Stimulated activated CD4-positive, alpha-beta T cell treated with anti-CD3 and anti-CD28 coated beads, TNF-alpha, amount 100 ng/mL, for 1 hour (primary cell): ENCODE results near the gene MPRIP.

ENCODE experiments used
- DNase-seq, 3 donors: peaks; one replicate each; pipeline ENCODE4 v3.0.0-alpha.2; 2020; ENCODE audit warnings: low read depth in 3 of 3, low spot score in 1 of 3

Gene MPRIP

DNA sequence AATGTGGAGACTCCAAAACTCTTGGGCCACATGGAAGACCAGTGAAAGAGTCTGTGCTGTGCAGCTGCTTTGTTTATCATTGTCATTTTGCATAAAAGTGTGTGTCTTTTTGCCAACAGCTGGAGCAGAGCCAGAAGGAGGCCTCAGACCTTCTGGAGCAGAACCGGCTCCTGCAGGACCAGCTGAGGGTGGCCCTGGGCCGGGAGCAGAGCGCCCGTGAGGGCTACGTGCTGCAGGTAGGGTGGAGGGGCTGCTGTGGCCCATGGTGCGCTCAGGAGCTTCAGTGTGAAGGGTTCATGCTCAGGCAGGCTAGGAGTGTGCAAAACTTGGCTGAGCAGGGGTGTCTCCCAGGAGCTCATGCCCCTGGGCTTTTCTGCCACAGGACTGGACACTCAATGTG lies 118.9 kb downstream of the MPRIP start:
- DNase-seq, result no peak

DNA sequence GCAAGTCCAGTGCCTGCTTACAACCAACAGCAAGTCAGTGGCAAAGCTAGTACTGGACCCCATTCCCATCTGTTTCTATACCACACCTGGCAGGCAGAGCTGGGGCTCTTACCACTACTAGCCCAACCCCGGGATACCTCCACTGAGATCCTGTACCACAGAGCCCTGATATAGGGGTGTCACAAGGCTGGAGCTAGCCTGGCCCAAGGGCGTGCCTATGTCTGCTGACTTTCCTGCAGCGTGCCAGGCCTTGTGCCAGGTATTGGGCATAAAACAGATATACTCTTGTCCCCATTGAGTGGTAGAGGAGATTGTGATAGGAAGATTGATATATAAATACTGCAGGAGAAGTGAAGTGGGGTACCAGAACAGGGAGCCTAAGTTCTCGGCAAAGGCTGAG lies 119.5 kb downstream of the MPRIP start:
- DNase-seq, result no peak

DNA sequence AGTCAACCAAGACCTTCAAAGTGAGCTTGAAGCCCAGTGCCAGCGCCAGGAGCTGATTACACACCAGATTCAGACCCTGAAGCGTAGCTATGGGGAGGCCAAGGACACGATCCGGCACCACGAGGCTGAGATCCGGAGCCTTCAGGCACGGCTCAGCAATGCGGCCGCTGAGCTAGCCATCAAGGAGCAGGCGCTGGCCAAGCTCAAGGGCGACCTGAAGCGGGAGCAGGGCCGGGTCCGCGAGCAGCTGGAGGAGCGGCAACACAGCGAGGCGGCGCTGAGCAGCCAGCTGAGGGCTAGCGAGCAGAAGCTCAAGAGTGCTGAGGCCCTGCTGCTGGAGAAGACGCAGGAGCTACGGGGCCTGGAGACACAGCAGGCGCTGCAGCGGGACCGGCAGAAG lies 121.9 kb downstream of the MPRIP start:
- DNase-seq, result no peak

DNA sequence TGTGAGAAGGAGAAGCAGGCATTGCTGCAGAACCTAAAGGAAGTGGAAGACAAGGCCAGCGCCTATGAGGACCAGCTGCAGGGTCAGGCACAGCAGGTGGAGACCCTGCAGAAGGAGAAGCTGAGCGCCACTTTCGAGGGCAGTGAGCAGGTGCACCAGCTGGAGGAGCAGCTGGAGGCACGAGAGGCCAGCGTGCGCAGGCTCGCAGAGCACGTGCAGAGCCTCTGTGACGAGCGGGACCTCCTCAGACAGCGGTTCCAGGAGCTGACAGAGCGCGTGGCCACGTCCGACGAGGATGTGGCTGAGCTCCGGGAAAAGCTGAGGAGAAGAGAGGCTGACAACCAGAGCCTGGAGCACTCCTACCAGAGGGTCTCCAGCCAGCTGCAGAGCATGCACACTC lies 122.4 kb downstream of the MPRIP start:
- no peak for DNase-seq

DNA sequence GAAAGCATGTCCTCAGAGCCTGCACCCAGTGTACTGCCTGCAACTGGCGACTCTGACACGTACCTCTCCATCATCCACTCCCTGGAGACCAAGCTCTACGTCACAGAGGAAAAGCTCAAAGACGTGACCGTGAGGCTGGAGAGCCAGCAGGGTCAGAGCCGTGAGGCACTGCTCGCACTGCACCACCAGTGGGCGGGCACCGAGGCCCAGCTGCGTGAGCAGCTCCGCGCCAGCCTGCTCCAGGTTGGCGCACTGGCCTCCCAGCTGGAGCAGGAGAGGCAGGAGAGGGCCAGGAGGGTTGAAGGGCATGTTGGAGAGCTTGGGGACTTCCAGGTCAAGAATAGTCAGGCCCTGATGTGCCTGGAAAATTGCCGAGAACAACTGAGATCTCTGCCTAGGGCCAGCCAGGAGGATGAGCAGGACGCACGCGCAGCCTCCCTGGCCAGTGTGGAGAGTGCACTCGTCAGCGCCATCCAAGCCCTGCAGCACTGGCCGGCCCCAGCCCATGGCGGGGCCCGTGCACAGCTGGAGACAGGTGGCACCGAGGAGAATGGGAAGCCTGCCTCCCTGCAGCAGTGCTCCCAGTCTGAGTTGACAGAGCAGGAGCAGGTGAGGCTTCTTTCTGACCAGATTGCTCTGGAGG lies 123.5 kb downstream of the MPRIP start:
- DNase-seq, result no peak

DNA sequence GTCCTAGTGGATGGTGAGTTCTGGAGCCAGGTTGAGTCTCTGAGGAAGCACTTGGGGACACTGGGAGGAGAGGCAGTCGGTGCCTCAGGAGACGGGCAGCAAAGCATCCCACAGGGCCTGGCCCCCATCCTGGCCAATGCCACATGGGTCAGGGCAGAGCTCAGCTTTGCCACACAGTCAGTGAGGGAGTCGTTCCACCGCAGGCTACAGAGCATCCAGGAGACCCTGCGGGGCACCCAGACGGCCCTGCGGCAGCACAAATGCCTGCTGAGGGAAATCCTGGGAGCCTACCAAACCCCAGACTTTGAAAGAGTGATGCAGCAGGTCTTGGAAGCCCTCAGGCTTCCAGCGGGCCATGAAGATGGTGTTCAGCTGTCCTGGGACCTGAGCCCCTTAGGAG lies 124.2 kb downstream of the MPRIP start:
- DNase-seq, result no peak

DNA sequence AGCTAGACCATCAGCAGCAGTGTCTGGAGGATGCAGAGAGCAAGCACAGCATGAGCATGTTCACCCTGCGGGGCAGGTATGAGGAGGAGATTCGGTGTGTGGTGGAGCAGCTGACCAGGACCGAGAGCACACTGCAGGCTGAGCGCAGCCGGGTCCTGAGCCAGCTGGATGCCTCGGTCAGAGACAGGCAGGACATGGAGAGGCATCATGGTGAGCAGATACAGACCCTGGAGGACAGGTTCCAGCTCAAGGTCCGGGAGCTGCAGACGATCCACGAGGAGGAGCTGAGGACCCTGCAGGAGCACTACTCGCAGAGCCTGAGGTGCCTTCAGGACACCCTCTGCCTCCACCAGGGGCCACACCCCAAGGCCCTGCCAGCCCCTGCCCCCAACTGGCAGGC lies 125.1 kb downstream of the MPRIP start:
- DNase-seq, result no peak

DNA sequence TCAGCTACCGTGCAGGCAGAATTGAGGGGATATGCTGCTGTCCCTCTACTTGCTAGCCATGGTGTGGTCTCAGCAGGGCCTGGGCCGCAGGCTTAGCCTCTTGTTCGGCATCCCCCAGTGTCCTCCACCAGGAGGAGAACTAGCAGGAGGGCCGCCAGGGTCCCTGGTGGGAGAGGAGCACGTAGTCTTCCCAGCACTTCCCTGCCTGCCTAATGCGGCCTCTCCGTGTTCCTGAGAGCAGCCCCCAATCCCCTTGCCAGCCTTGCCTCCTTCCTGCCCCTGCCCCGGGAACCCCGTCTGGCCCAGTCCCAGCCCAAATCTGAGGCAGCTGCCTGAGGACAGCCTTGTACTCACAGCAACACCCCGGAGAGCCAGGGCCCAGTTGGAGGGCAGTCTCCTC lies 125.7 kb downstream of the MPRIP start:
- DNase-seq, result no peak

DNA sequence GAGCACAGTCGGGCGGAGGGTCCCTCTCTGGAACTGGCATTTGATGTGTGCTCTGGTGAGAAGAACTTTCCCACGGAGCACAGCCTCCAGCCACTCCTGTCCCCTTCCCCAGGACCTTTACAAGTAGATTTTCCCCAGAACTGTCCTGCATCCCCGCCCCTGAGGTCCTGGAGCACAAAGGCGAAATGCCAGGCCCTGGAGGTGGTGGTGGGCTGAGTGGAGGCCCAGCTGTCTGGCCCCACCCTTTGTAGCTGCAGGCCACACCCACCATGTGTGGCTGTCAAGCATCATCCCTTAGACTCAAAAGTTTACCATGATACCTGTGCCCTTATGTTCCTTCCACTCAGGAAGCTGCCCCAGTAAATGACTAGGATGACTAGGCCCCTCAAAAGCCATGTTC lies 126.1 kb downstream of the MPRIP start:
- no peak for DNase-seq

DNA sequence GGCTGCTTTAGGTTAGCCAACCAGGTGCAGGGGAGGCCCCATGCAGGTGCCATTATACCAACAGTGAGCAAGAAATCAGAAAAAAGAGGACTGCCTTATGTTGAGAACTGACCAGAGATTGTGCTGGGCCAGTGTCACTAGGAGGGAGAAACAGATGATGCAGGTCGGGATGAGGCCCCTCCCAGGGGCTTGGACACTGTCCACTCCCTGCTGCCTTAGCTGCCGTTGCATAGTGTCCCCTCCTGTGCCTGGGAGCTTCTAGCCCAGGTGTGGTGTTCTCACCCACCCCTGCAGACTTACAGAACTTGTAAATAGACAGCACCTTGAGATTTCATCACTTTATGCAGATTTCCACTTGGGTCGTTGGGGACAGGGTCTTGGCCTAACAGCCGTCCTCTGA lies 127.1 kb downstream of the MPRIP start:
- DNase-seq, result no peak

DNA sequence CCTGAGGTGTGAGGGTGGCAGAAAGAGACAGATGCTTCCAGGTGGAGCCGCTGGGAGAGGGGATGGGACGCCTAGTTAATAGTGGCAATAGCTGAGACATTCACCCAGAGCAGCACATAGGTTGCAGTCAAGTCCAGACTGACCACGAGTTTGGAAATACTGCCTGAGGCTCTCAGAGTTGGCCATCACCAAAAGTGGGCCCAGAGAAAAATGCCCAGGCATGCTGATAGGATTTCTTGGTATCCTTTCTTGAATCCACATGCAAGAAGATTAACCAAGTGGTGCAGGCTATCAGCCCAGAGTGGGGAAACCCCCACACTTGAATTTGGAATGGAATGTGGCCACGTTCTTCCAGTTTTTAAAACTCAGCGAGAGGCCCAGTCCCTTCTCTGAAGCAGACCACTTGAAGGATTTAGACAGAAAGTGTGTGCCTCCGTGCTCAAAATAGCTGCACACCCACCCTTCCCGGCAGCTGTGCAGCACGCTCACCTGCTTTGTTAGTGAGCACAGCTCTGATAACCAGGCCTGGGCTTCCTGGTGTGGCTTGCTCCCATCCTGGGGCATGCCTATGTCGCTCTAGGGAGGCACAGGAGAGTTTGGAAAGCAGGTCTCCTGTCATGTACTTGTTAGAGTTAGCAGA lies 128.2 kb downstream of the MPRIP start:
- DNase-seq, result no peak

DNA sequence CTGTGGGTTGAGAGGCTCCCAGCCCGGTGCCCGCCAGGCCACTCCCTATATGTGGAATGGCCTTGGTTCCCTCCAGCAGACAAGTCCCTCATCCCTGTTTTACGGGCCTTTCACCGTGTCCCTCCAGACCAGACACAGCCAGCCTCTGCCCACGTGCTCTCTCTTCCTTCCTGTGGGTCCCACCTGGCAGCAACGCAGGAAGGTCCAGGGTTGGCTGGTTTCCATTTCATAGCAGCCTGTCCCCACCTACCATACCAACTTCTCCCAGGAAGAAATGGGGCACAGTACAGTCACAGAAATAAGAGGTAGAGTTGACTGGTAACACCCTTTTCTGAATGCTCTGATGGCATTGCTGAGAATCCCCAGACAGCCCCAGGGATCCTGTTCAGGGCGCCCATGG lies 128.9 kb downstream of the MPRIP start:
- no peak for DNase-seq

DNA sequence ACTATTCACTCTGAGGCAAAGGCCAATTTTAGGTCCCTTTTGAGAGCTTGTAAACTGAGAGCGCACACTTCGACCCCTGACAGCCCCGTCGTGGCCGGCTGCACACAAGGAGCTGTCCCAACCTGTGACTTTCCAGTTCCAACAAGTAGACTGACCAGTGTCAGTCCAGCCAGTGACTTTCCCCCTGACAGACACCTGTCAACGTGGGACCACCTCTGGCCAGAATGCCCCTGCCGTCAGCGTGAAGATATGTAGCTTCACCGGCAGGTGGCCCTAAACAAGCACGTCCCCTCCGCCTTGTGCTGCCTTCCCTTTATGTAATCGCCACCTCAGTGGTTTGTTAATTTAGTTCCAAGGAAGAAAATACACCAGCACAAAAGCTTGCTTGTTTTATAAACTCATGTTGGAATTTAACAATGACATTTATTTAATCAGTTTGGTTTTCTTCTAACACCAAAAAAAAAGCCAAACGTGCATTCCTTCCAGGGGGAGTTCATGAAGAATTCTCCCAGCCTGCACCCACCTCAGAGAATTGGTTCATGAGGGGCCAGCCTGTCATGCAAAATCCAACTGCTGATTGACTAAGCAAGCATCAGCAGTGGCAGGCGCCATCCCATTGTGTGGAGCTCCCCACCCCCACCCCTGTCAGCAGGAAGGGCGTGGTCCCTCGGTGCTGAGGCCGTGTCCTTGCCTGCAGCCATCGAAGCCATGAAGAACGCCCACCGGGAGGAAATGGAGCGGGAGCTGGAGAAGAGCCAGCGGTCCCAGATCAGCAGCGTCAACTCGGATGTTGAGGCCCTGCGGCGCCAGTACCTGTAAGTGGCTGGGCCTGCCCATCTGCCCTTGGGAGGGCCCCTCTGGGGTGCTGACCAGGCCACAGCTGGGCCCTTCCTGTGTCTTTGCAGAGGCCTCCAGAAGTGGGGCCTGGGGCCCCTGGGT lies 130.0 kb downstream of the MPRIP start:
- DNase-seq, result no peak

DNA sequence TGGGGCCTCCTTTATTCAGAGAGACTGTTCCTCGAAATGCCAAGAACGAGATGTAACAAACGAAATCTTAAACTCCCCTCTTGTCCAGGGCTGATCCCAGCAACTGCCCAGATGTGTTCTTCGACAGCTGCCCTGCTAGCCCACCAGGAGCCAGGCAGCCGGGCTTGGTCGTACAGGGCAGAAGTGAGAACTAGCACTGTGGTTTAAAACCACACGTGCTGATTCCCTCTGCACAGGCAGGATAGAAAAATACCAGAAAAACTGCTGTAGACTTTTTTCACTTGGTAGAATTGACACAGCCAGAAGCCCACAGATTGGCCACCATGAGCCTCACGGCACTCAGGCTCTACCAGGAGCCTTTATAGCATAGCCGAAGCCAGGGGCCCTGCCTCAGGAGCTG lies 130.7 kb downstream of the MPRIP start:
- DNase-seq, result no peak

DNA sequence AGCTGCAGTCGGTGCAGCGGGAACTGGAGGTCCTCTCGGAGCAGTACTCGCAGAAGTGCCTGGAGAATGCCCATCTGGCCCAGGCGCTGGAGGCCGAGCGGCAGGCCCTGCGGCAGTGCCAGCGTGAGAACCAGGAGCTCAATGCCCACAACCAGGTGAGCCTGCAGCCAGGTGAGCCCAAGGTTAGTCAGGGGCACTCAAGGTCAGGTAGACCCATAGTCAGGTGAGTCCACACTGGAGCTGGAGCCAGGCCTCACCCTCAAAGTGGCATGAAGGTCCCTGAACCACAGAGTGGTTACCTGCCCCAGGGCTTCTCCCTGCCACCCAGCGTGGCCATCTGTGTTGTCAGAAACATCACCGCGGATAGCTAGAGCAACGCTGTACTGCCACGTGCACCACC lies 131.7 kb downstream of the MPRIP start:
- DNase-seq, result no peak

DNA sequence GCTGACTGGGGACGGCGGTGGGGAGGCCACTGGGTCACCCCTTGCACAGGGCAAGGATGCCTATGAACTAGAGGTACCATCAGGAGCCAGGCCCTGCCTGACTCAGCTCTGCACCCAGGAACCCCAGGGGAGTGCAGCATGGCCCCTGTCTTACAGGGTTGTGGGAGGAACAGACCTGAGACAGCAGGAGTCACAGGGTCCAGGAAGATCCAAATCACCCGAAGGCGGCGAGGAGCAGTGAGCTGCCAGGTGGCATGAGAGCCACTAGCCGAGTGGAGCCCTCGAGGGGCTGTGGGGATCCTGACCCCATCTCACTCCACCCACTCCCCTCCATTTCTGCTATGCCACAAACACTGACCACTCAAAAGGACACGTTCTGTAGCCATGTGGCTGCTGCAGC lies 133.1 kb downstream of the MPRIP start:
- no peak for DNase-seq

DNA sequence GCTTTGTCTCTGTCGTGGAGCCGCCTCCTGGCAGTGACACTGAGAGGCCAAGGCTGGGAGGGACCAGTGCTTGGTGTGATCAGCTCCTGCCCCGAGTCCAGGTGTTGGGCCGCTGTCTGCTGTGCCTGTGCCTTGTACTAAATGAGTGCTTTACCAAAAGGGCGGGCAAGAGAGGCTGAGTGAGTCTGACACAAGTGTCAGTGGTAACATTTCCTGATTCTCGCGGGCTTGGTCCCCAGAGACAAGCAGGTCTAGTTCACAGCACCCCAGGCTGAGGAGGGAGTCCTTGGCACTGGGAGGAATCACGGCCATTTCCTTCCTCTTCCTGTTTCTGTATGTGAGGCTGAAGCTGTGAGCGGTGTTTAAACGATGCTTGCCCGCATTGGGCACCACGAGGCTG lies 133.7 kb downstream of the MPRIP start:
- DNase-seq, result no peak

DNA sequence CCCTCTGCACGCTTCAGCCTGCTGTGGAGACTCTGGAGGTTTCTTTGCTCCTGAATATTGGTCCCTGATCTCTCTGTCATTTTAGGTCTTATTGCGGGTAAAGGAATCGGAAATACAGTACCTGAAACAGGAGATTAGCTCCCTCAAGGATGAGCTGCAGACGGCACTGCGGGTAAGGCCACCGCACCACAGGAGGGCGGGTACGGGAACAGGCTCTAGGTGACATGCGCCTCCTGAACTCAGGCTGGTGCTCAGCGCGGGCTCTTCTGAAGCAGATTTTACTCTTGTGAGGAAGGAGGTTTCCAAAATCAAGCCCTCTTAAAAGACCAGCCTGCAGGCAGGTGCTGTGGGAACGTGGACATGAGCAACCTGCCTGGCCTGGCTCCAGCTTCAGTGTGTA lies 134.1 kb downstream of the MPRIP start:
- DNase-seq, result no peak

DNA sequence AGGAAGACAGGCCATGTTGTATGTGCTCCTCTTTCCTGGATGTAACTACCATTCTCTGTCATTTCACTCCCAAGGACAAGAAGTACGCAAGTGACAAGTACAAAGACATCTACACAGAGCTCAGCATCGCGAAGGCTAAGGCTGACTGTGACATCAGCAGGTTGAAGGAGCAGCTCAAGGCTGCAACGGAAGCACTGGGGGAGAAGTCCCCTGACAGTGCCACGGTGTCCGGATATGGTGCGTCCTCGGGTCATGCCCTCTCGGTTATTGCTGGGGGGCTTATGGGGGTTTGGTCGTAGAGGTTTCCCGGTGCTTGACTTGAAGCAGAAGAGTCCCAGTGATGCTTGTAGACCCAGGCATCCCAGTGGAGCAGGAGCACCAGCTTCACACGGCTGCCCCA lies 134.9 kb downstream of the MPRIP start:
- DNase-seq, result no peak

DNA sequence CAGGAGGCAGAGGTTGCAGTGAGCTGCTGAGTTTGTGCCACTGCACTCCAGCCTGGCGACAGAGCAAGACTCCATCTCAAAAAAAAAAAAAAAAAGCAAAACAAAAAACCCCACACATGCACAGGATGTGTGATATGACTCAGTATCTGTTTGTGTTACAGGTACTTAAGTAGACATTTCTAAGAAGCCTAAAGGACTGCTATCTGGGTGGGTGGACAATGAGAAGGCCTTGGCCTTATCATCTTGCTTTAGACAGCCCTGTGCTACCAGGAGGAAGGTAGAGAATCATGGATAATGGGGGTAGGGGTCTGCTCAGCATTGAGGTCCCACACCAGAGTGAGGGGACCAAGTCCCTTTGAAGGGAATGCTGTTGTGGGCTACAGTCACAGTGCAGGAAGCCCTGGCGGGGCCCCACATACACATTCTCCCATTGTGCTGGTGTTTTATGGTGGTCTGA lies 137.1 kb downstream of the MPRIP start:
- DNase-seq, result no peak

DNA sequence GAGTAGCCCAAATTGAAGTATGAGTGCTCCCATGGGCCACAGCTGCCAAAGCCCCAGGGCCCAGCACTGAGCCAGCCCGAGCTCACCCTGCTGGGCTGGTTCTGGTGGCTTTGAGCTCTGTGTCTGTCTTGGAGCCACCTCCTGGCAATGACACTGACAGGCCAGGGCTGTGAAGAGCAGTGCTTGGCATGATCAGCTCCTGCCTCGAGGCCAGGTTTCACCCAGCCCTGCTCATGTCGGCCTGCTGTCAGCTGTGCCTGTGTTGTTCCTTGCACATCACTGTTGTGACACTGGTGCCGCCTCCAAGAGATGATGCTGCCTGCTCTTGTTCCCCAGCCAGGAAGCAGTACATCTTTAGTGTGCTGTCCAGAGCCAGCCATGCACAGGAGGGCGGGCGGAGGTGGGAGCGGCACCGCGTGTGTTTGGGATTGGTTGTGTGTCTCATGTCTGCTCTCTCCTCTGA lies 137.9 kb downstream of the MPRIP start:
- no peak for DNase-seq
